ENCODE results near the gene ZMYND8.
"Not testable (repeated sequence)": the region's sequence is repeated elsewhere in the genome, so short reads cannot be mapped to it uniquely, and the experiment has no call there.

The ZMYND8 gene

DNA sequence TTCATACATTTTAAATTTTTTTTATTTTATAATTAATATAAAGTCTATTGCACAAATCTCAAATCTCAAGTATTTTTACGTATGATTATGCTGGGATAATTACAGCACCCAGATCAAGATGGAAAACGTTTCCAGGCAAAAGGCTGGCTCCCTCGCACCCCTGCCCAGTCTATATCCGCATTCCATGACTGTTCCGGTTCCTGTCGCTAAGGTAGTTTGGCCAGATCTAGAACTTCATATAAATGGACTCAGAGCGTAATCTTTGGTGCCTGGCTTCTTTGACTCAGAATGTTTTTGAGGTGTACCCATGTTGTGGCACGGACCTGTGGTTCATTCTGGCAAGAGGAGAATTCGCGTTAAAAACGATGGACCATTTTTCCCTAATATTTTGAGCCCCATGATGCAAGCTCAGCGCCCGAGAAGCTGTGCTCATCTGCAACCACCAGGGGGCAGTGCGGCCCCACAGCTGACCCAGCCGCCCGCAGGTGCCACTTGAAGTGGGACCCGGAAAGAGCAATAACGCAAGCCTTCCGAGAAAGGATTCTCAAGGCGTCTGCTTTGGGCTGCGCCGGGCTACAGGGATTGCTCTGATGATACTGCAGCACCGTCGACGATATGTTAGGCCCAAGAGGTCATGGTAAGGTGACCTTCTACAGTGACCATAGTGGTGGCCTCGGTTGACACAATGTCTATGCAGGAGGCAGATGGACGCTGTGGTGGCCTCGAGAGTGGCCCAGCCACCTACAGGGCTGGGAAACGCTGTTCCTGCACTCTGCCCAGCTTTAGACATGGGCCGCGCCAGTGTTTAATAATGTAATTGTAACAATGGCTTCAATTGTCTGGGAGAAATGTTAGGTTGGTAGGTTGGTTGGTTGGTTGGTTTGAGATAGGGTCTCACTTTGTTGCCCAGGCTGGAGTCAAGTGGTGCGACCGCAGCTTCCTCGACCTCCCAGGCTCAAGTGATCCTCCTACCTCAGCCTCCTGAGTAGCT is 160.1 kb downstream of the ZMYND8 start:
- peak; percentile 84 for DNase-seq

DNA sequence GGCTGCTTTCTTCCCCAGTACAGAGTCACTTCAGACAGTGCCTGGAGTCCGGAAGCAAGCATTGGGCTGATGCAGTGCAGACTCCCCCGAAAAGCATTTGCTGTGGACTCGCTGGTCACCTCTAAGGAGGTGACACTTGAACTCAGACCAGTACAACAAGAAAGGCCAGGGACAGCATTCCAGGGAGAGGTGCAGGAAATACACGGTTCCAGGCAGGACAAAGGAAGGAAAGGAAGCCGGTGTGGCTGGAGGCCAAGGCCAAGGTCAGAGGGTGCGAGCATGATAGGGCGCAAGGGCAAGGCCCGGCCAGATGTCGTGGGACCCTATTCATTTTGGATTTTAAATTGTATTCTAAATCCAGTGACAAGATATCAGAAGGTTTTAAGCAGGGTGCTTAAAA is 160.9 kb downstream of the ZMYND8 start:
- no peak for DNase-seq

DNA sequence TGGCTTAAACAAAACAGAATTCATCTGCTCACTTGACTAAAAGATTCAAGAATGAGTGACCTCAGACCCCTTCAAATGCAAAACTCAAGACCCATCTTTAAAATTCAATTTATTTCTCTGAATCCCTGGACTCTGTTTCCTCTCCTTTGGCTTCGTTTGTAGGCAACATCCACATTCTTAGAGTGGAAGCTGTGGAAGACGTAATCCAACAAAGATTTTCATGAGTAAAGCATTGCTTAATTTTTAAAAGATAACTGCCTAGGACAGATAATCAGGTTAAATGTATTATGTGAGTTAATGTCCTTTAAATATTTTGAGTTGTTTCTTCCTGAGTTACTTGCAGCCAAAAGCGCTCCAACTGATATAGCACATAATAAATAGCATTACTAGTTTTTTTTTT is 164.5 kb downstream of the ZMYND8 start:
- DNase-seq, result no peak

GRCh38 chr20:47191074-47191673 is 165.3 kb downstream of the ZMYND8 start:
- DNase-seq, result no peak

DNA sequence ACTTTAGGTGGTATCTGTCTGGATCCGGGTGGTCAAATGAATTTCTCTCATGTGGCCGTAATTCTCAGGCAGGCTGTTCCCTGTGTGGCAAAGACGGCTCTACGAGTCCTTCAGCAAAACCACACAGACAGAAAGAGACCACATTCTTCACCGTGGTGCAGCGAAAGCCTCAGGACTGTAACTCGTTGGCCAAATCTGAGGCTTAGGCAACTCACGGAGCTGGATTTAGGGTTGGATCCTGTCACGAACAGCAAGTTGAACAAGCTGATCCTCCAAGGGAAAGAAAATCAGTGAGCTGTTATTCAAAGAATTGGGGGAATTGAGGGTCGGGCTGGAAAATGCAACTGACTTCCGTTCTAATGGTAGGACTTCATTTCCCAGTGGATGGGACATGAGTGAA is 167.4 kb downstream of the ZMYND8 start:
- DNase-seq, result no peak

DNA sequence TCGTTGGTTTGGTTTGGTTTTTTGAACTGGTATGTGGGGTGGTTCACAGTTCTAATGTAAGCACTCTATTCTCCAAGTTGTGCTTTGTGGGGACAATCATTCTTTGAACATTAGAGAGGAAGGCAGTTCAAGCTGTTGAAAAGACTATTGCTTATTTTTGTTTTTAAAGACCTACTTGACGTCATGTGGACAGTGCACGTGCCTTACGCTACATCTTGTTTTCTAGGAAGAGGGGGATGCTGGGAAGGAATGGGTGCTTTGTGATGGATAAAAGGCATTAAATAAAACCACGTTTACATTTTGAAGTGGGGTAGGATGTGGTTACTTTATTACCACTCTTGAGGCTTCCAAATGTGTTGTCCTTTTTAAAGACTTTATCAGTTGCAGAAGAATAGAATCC is 168.0 kb downstream of the ZMYND8 start:
- no peak for DNase-seq

- DNase-seq, result no peak
These were observed 168.9 kb downstream of the ZMYND8 start for GRCh38 chr20:47187450-47188195.

GRCh38 chr20:47183367-47183766 is 173.1 kb downstream of the ZMYND8 start:
- DNase-seq, result no peak

DNA sequence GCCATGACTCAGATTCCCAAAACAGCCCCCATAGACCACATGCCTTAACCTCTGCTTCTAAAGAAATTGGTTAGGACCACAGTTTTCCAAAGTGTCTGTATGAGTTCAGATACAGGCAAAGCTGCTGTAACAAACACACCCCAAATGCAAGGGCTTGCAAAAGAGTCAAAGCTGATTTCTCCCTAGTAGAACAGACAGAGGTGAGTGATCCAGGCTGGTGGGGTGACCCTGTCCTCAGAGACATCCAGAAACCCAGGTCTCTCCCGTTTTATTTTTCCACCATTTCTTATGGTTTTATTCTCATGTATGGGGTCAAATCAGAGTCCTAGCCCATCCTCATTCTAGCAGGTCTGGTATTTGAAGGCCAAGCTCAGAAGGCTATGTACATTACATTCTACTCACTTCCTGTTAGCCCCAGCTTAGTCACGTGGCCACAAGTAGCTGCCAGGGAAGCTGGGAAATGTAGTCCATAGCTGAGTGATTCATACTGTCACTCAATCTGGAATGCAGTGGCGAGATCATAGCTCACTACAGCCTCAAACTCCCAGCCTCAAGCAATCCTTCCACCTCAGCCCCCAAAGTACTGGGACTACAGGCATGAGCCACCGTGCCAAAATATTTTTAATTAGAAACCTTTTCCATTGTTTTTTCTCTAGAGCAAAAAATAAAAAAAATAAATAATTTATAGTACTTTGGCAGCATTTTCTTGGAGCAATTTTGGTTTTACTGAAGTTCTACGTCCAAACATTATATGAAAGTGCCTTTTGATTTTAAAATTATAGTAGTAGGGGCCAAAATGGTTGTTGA is 175.2 kb downstream of the ZMYND8 start:
- DNase-seq, result peak; percentile 67

DNA sequence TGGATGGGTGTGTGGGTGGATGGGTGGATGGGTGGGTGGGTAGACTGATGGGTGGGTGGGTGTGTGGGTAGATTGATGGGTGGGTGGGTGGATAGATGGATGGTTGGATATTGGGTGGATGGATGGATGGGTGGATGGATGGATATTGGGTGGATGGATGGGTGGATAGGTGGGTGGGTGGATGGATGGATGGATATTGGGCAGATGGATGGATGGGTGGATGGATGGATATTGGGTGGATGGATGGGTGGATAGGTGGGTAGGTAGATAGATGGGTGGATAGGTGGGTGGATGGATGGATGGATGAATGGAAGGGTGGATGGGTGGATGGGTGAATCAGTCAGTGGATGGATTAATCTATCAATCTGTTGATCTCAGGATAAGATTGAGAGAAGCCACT is 177.2 kb downstream of the ZMYND8 start:
- no peak for DNase-seq

DNA sequence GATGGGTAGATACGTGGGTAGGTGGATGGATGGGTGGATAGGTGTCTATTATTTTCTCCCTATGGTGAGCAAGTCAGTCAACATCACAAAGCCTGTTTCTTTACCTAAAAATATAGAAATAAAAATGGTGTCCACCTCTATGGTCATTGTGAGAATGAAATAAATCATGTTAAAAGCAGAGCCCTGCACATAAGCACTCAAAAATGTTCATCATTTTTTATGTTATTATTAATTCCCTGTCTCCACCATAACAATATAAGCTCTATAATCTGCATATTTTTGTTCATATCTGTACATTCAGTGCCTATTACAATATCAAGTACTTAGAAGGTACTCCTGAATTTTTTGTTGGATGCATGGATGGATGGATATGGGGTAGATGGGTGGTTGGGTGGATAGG is 177.6 kb downstream of the ZMYND8 start:
- no peak for DNase-seq

GRCh38 chr20:47178277-47178676 is 178.2 kb downstream of the ZMYND8 start:
- no peak for DNase-seq

DNA sequence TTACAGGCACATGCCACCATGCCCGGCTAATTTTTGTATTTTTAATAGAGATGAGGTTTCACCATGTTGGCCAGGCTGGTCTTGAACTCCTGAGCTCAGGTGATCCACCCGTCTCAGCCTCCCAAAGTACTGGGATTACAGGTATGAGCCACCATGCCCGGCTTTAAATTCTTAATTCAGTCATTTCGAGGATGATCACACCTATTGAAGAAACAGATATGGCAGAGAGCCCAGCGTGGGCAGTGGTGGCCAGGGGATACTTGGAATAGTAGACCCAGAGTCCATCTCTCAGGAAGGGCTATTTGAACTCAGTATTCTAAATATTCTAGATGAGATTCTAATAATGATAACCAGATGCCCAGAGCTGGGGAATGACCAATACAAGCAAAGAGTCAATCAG is 180.3 kb downstream of the ZMYND8 start:
- not testable (repeated sequence) for DNase-seq

DNA sequence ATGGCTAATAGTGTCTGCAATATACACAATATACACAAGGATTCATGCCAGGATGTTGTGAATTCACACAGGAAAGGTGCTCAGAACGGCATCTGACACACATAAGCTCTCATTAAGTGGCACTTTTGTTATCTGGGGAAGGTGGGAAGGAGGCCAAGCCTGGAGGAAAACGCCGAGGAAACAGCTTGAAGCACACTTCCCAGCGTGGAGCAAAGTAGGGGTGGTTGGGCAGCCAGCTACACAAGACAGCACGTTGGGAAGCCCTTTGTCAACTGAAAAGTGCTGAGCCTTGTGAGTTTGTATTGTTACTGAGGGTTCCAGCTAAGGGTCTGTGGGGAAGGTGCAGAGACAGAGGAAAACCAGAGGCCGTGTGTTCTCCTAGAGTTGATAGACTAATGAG is 181.0 kb downstream of the ZMYND8 start:
- DNase-seq, result no peak

- no peak for DNase-seq
These were observed 181.8 kb downstream of the ZMYND8 start for GRCh38 chr20:47174456-47175243.

DNA sequence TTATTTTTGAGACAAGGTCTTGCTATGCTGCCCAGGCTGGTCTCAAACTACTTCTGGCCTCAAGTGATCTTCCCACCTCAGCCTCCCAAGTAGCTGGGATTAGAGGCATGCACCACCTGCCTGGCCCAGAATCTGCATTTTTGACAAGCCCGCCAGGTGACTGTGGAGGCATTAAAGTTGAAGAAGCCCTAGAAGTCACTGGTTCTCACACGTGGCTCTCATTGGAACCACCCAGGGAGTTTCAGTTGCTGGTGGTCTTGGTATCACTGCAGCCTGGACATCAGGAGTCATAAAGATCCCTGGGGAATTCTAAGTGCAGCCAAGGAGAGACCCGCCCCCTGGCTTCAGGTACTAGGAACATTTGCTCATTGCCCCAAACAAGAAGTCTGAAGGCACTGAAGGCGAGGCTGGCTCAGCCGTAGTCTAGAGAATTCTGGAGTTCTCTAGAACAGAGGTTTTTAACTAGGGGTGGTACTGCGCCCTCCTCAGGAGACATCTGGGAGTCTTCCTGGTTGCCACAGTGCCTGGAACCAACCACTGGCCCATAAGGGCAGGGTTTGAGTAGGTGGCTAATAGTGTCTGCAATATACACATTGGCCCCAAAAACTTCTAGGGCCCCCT is 182.8 kb downstream of the ZMYND8 start:
- DNase-seq, result no peak

DNA sequence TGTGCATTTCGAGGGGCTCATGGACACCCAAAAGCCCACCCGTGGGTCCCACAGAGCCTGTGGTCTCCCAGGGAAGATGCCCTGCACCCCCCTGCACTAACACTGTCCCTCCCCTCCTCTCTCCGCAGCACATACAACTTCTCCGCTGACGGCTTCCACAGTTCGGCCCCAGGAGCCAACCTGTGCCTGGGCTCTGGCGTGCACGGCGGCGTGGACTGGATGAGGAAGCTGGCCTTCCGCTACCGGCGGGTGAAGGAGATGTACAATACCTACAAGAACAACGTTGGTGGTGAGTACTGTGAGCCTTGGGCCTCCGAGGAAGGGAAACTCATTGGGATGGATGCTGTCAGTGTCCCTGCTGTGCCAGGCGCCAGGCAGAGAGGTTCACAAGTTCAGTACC is 183.9 kb downstream of the ZMYND8 start:
- no peak for DNase-seq

DNA sequence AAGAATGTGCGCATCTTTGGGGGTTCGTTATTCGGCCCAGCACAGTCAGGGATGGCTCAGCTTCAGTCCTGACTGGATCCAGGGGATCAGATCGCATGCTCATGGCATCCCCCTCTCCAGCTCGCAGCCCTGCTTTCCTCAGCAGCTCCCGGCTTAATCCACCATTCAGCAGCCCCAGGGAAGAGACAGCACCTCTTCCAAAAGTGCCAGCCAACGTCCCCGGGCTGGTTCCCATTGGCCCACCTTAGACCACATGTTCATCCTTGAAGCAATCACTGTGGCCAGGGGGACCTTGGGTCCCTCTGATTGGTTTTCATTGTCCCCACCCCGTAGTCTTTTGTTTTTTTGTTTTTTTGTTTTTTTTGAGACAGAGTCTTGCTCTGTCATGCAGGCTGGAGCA is 188.7 kb downstream of the ZMYND8 start:
- DNase-seq, result no peak

- DNase-seq, result no peak
These were observed 191.1 kb downstream of the ZMYND8 start for GRCh38 chr20:47165376-47165865.

DNA sequence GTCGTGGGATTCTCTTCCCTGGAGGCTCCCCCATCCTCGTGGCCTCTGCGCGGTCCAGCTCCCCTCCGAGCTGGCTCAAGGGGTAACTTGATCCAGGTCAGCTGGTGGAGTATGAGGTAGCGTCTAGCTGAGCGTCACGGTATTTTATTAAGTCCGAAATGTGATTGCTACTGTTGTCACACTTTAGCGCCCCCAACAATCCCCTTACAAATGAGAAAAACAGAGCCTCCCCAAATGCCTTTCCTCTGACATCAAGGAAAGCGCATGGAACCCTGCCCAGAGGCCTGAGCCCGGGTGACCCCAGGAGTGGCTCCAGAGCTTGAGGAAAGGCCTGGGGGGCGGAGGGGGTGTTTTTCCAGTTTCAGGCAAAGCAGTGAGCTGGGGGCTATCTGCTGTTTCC is 192.4 kb downstream of the ZMYND8 start:
- no peak for DNase-seq

GRCh38 chr20:47161411-47161810 is 195.1 kb downstream of the ZMYND8 start:
- no peak for DNase-seq

Measured in activated CD4-positive, alpha-beta T cell treated with anti-CD3 and anti-CD28 coated beads, Interleukin-10, Interleukin-2, amounts not matched to agents 100 ng/mL and 50 ng/mL, durations not matched to agents 16 hours and 8 hours (primary cell).